HEK293 (cell line): ENCODE results near the gene ZNF554.

Source experiments
- CTCF ChIA-PET: fragments of 350-600 bp; formaldehyde crosslinking; extraction: SDS; loops from one replicate; lab custom pipeline; 2021; ENCODE audit warnings: antibody characterized with exemption; lab: Yijun Ruan, JAX
- POLR2A ChIA-PET: fragments of 300-600 bp; formaldehyde crosslinking; extraction: SDS; loops from one replicate; lab custom pipeline; 2020; ENCODE audit warnings: antibody characterized with exemption, inconsistent platforms; lab: Yijun Ruan, JAX
- H3K27ac ChIP-seq: fragments of 200-500 bp; sonication (Bioruptor generic); 2 replicates; pipeline ENCODE4 v1.5.1; 2014; ENCODE audit warnings: low read depth, low read length, control low read depth, inconsistent platforms; ENCODE audit errors: extremely low read depth
- H3K36me3 ChIP-seq, 2 experiments: fragments of 200-500 bp in 1 of 2; sonication (Bioruptor generic) in 1 of 2; 1 replicate in 1 of 2; 2 replicates in 1 of 2; pipeline ENCODE4 v1.5.1; 2014 to 2017; ENCODE audit warnings: inconsistent platforms in 2 of 2, low read length in 2 of 2; ENCODE audit not compliant: control insufficient read depth in 2 of 2, insufficient read depth in 1 of 2
- H3K4me1 ChIP-seq: fragments of 200-500 bp; sonication (Bioruptor generic); 2 replicates; pipeline ENCODE4 v1.5.1; 2014; ENCODE audit warnings: mild to moderate bottlenecking, low read length, inconsistent platforms; ENCODE audit not compliant: control insufficient read depth, insufficient read depth
- H3K4me3 ChIP-seq: 2 replicates; pipeline ENCODE4 v1.5.1; 2011; ENCODE audit warnings: low read depth, mild to moderate bottlenecking, control low read depth, low read length, moderate library complexity
- H3K9me3 ChIP-seq: fragments of 200-500 bp; sonication (Bioruptor generic); 2 replicates; pipeline ENCODE4 v1.5.1; 2014; ENCODE audit warnings: low read depth, low read length, inconsistent platforms; ENCODE audit not compliant: control insufficient read depth, insufficient read depth
- BCL6B ChIP-seq: fragments of 450-650 bp; formaldehyde crosslinking; IDR thresholded peaks from 2 replicates; pipeline ENCODE4 v1.5.1; 2017; ENCODE audit warnings: missing biosample characterization, missing genetic modification characterization
- HOXC10 ChIP-seq: sonication (generic); formaldehyde crosslinking; IDR thresholded peaks from 2 replicates; pipeline ENCODE4 v1.8.1; 2023; ENCODE audit warnings: mild to moderate bottlenecking, missing genetic modification reagents
- OVOL3 ChIP-seq: fragments of 450-650 bp; formaldehyde crosslinking; IDR thresholded peaks from 2 replicates; pipeline ENCODE4 v1.5.1; 2016; ENCODE audit warnings: missing biosample characterization, missing genetic modification characterization
- REPIN1 ChIP-seq: fragments of 450-650 bp; formaldehyde crosslinking; IDR thresholded peaks from 2 replicates; pipeline ENCODE4 v1.5.1; 2017; ENCODE audit warnings: missing biosample characterization, missing genetic modification characterization, low read depth
- SALL2 ChIP-seq: fragments of 450-650 bp; formaldehyde crosslinking; IDR thresholded peaks from 2 replicates; pipeline ENCODE4 v1.5.0; 2017; ENCODE audit warnings: missing biosample characterization, mild to moderate bottlenecking, missing genetic modification characterization, borderline replicate concordance
- SCRT2 ChIP-seq: fragments of 450-650 bp; formaldehyde crosslinking; IDR thresholded peaks from 2 replicates; pipeline ENCODE4 v1.5.1; 2016; ENCODE audit warnings: missing biosample characterization, missing genetic modification characterization
- TRIM28 ChIP-seq: IDR thresholded peaks from 2 replicates; pipeline ENCODE4 v1.6.1; 2011; ENCODE audit warnings: low read length, control low read depth, borderline replicate concordance
- ZBTB11 ChIP-seq: fragments of 450-650 bp; formaldehyde crosslinking; conservative IDR thresholded peaks from 2 replicates; pipeline ENCODE4 v1.5.1; 2016; ENCODE audit warnings: low read depth, missing biosample characterization, missing genetic modification characterization
- ZFP69B ChIP-seq: fragments of 450-650 bp; formaldehyde crosslinking; IDR thresholded peaks from 2 replicates; pipeline ENCODE4 v1.5.1; 2016; ENCODE audit warnings: missing biosample characterization, missing genetic modification characterization
- ZNF121 ChIP-seq: fragments of 450-650 bp; formaldehyde crosslinking; IDR thresholded peaks from 2 replicates; pipeline ENCODE4 v1.5.1; 2016; ENCODE audit warnings: missing biosample characterization, missing genetic modification characterization
- ZNF146 ChIP-seq: fragments of 450-650 bp; formaldehyde crosslinking; IDR thresholded peaks from 2 replicates; pipeline ENCODE4 v1.5.1; 2016; ENCODE audit warnings: missing biosample characterization, missing genetic modification characterization
- ZNF157 ChIP-seq: fragments of 450-650 bp; formaldehyde crosslinking; IDR thresholded peaks from 2 replicates; pipeline ENCODE4 v1.5.1; 2016; ENCODE audit warnings: missing biosample characterization, missing genetic modification characterization
- ZNF19 ChIP-seq: fragments of 450-650 bp; formaldehyde crosslinking; IDR thresholded peaks from 2 replicates; pipeline ENCODE4; 2016; ENCODE audit warnings: missing biosample characterization, missing genetic modification characterization, low read depth
- ZNF211 ChIP-seq: fragments of 450-650 bp; formaldehyde crosslinking; IDR thresholded peaks from 2 replicates; pipeline ENCODE4 v1.5.1; 2016; ENCODE audit warnings: low read depth, missing biosample characterization, missing genetic modification characterization
- ZNF449 ChIP-seq: fragments of 450-650 bp; formaldehyde crosslinking; IDR thresholded peaks from 2 replicates; pipeline ENCODE4 v1.5.1; 2017; ENCODE audit warnings: missing biosample characterization, mild to moderate bottlenecking, missing genetic modification characterization, moderate library complexity
- ZNF514 ChIP-seq: fragments of 450-650 bp; formaldehyde crosslinking; IDR thresholded peaks from 2 replicates; pipeline ENCODE4 v1.5.1; 2016; ENCODE audit warnings: missing biosample characterization, missing genetic modification characterization
- ZNF530 ChIP-seq: fragments of 450-650 bp; formaldehyde crosslinking; IDR thresholded peaks from 2 replicates; pipeline ENCODE4 v1.5.1; 2016; ENCODE audit warnings: low read depth, missing biosample characterization, missing genetic modification characterization
- ZNF600 ChIP-seq: fragments of 450-650 bp; formaldehyde crosslinking; IDR thresholded peaks from 2 replicates; pipeline ENCODE4 v1.5.1; 2016; ENCODE audit warnings: missing biosample characterization, missing genetic modification characterization
- ZNF654 ChIP-seq: fragments of 450-650 bp; formaldehyde crosslinking; IDR thresholded peaks from 2 replicates; pipeline ENCODE4 v1.5.1; 2016; ENCODE audit warnings: low read depth, missing biosample characterization, missing genetic modification characterization
- TF ChIP-seq, protein P1 (sequence below): fragments of 450-650 bp; formaldehyde crosslinking; optimal IDR thresholded peaks from 2 replicates; pipeline ENCODE3; 2016; ENCODE audit warnings: missing biosample characterization, mild to moderate bottlenecking, missing genetic modification characterization
- TF ChIP-seq, protein P2 (sequence below): fragments of 450-650 bp; formaldehyde crosslinking; IDR thresholded peaks from 2 replicates; pipeline ENCODE4 v1.5.1; 2016; ENCODE audit warnings: missing biosample characterization, missing genetic modification characterization

The ZNF554 gene

DNA sequence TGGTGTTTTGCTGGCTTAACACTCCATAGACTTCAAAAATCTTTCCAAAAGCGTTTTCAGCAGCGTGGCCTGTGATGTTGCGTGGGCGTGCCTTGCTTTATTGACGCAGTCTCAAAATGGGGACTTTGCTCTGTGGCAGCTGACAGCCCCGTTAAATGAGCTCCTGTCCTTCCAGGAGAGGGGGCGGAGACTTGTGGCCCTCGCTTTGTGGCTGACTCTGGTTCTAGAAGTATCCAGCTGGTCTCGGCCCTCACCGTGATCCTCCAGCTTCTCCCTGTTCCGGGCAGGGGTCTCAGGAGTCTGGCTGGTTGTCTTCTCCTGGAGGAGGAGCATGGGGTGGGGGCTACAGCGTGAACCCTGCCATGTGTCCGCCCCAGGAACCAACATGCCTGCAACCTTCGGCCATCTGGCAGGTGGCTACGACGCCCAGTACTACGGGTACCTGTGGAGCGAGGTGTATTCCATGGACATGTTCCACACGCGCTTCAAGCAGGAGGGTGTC, 8.4 kb upstream of the ZNF554 start:
- Histone ChIP-seq H3K9me3 (no peaks in the 10 kb centered on the region), H3K4me1 (no peaks in the 10 kb centered on the region), H3K4me3 (no peak overlapping the region), H3K36me3 (peaks cover 0 to 82% of the 10 kb centered on the region in 2 experiments; a peak in 1 of 3 replicates), H3K27ac (no peak overlapping the region)
- TF ChIP-seq BCL6B (no peak), REPIN1 (tag by site-specific recombination) (no peak), ZNF121 (tag by site-specific recombination) (no peak), TRIM28 (no peak), ZNF157 (no peak), OVOL3 (tag by site-specific recombination) (no peak), ZNF146 (tag by site-specific recombination) (no peak), ZFP69B (no peak), ZNF19 (no peak), HOXC10 (CRISPR knock-in tag) (no peak)
- TF ChIP-seq, protein P1, sequence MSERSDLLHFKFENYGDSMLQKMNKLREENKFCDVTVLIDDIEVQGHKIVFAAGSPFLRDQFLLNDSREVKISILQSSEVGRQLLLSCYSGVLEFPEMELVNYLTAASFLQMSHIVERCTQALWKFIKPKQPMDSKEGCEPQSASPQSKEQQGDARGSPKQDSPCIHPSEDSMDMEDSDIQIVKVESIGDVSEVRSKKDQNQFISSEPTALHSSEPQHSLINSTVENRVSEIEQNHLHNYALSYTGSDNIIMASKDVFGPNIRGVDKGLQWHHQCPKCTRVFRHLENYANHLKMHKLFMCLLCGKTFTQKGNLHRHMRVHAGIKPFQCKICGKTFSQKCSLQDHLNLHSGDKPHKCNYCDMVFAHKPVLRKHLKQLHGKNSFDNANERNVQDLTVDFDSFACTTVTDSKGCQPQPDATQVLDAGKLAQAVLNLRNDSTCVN (tag by site-specific recombination) = no peak
- ChIA-PET POLR2A (interaction anchor here (1.6 kb wide), 1 partner anchor 26 kb away, joined by 5 read pairs; the partner anchor contains the start of gene THOP1), CTCF (no interaction called here)

GRCh38 chr19:2811735-2812413, 7.8 kb upstream of the ZNF554 start:
- Histone ChIP-seq H3K4me1 (no peaks in the 10 kb centered on the region), H3K27ac (no peak overlapping the region), H3K4me3 (no peak overlapping the region), H3K36me3 (peaks cover 0 to 76% of the 10 kb centered on the region in 2 experiments; a peak in 1 of 3 replicates), H3K9me3 (no peaks in the 10 kb centered on the region)
- TF ChIP-seq ZNF600 (peak; percentile 64), SCRT2 (tag by site-specific recombination) (0 out of 2 replicates have a peak, but pooled peaks have one; percentile 19), ZNF530 (tag by site-specific recombination) (no peak)
- CTCF ChIA-PET = no interaction called here
- POLR2A ChIA-PET = interaction anchor here (1.6 kb wide), 1 partner anchor 27 kb away, joined by 5 read pairs; the partner anchor contains the start of gene THOP1

DNA sequence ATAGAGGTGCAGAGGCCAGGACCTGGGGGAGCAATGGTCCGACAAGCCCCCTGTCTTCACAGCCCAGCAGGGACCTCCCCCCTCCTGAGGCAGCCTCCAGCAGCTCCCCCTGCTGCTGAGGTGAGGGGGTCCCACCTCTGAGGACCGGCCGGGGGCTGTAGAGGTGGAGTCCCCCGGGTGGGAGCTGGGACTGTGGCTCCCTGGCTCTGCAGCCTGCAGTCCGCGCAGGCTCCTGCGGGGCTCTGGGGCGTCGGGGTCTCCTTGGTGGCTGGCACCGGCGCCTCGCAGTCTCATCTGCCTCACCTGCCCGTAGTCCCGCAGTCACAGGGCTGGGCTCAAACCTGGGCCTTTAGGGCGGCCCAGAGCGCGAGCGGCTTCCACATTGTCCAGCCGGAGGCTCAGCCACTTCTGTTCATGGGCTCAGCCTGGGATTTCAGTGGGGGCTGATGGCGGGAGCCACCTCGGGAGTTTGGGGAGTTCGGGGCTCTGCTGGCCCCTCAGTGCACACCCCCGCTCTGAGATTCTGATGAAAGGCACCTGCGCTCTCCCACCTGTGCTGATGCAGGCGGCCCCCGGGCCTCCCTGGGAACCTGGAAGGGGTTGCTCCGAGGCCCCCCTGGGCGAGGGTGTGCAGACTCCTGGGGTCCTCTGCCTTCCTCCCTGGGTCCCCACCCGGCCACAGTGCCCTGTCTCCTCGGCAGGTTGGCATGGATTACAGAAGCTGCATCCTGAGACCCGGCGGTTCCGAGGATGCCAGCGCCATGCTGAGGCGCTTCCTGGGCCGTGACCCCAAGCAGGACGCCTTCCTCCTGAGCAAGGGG, 7.0 kb upstream of the ZNF554 start:
- no peak overlapping the region for H3K4me3 ChIP-seq
- H3K27ac ChIP-seq = no peak overlapping the region
- CTCF ChIA-PET = no interaction called here
- TF ChIP-seq SALL2 (tag by site-specific recombination) = no peak
- TF ChIP-seq ZBTB11 = no peak
- no peak for TF ChIP-seq ZNF654 (tag by site-specific recombination)
- TF ChIP-seq ZNF449 (tag by site-specific recombination) = no peak
- TF ChIP-seq, protein P2, sequence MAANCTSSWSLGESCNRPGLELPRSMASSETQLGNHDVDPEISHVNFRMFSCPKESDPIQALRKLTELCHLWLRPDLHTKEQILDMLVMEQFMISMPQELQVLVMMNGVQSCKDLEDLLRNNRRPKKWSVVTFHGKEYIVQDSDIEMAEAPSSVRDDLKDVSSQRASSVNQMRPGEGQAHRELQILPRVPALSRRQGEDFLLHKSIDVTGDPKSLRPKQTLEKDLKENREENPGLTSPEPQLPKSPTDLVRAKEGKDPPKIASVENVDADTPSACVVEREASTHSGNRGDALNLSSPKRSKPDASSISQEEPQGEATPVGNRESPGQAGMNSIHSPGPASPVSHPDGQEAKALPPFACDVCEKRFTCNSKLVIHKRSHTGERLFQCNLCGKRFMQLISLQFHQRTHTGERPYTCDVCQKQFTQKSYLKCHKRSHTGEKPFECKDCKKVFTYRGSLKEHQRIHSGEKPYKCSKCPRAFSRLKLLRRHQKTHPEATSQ (tag by site-specific recombination) = no peak
- TF ChIP-seq ZNF211 (tag by site-specific recombination) = no peak
- TF ChIP-seq ZNF514 (tag by site-specific recombination) = no peak

More for the DNA sequence above, 7.0 kb upstream of the ZNF554 start:
- Histone ChIP-seq H3K36me3 (peaks cover 0 to 69% of the 10 kb centered on the region in 2 experiments; a peak in 1 of 3 replicates), H3K9me3 (no peaks in the 10 kb centered on the region), H3K4me1 (no peaks in the 10 kb centered on the region)
- POLR2A ChIA-PET = interaction anchor here (1.6 kb wide), 1 partner anchor 27 kb away, joined by 5 read pairs; the partner anchor contains the start of gene THOP1
